Activated CD8-positive, alpha-beta memory T cell treated with anti-CD3 and anti-CD28 coated beads, Interleukin-2, amount 50 U/mL, for 48 hours (primary cell): ENCODE data around the gene PTBP1.
A peak's percentile ranks its signal among the peaks of the same experiment; 100 is the strongest.

Experiments used
- DNase-seq: peaks from one replicate; pipeline ENCODE4 v3.0.0-alpha.2; 2020

The PTBP1 gene

DNA sequence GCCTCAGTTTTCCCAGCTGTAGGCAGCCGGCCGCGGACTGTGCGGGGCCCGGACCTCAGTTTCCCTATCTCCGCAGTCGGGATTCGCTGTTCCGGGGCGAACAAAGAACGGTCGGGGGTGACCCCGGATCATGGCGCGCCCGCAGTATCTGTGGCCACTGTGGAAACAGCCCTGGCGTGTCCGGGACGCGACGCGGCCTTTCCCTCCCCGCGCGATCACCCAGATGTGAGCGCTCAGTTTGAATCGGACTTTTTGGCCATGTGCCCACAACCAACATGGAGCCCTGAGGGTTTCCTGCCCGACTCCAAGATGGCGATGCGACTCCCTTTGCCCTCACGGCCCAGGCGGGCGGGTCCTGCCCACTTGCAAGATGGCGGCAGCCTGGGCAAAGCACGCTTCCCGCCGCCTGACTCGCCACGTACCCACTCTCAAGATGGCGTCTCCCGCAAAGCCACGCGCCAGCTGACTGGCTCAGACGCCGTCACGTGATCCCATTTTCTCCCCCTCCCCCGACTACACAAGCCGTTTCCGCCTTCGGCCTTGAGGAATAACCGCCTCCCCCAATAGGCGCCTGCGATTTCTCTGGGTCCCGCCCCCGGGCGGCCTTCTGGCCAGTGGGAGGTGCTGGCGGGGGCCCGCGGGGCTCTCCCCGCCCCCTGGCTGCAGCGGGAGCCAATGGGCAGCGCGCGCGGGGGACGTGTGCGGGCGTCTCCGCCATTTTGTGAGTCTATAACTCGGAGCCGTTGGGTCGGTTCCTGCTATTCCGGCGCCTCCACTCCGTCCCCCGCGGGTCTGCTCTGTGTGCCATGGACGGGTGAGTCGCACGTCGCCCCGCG lies at the start of gene PTBP1:
Gene PTBP1, plus strand, starts transcription at position 761 of the 836 bp plus-strand sequence. Its CDS starts 46 bp downstream, at position 807.
- peak; percentile 98 for DNase-seq

- no peak for DNase-seq
Observed at GRCh38 chr19:748274-748598, 49.0 kb upstream of the PTBP1 start.

GRCh38 chr19:749811-750210 lies 47.4 kb upstream of the PTBP1 start:
- no peak for DNase-seq

- DNase-seq, result no peak
Observed at GRCh38 chr19:750640-751423, 46.4 kb upstream of the PTBP1 start, which contains the start of gene MISP. Gene MISP (plus strand): TSS chr19:751112. CDS start chr19:756947, 5,835 bp downstream.

- DNase-seq, result no peak
Observed at GRCh38 chr19:751501-752341, 45.5 kb upstream of the PTBP1 start.

DNA sequence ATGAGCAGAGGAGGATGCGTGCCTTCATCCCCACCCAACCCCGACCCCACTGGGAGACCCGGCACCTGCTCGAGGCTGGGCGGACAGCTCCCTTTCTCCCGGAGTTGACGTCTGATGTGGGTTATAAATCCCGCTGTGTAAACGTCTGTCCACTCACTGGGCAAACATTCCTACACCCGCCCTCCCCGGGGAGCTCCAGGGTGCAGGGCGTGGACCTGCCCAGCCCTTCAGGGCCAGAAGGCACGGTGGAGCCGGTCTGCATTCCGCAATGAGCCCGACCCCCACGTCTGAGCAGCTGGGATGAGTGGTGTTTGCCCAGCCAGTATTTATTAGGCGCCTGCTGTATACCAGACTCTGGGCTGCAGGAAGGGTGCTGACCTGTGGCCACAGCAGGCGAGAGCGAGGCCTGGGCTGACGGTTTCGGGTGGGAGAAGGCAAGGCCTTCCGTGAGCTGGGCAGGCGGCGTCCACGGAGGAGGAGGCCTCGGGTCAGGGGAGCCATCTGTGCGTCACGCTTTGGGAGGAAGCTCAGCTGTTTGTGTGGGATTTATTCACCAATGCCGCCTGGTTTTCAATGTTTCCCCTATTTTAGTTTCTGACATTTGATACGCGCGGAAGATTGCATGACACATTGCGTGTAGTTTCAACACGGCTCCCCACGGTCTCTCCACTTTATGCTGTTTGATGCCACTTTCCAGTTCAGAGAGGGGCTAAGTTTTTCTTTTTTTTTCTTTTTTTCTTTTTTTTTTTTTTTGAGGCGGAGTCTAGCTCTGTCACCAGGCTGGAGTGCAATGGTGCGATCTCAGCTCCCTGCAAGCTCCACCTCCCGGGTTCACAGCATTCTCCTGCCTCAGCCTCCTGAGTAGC lies 44.4 kb upstream of the PTBP1 start:
- DNase-seq, result no peak

GRCh38 chr19:754530-754929 lies 42.7 kb upstream of the PTBP1 start:
- DNase-seq, result no peak

GRCh38 chr19:755063-755462 lies 42.2 kb upstream of the PTBP1 start:
- no peak for DNase-seq

GRCh38 chr19:756236-756635 lies 41.0 kb upstream of the PTBP1 start:
- DNase-seq, result no peak

GRCh38 chr19:756821-757688 lies 40.2 kb upstream of the PTBP1 start:
- DNase-seq, result no peak

DNA sequence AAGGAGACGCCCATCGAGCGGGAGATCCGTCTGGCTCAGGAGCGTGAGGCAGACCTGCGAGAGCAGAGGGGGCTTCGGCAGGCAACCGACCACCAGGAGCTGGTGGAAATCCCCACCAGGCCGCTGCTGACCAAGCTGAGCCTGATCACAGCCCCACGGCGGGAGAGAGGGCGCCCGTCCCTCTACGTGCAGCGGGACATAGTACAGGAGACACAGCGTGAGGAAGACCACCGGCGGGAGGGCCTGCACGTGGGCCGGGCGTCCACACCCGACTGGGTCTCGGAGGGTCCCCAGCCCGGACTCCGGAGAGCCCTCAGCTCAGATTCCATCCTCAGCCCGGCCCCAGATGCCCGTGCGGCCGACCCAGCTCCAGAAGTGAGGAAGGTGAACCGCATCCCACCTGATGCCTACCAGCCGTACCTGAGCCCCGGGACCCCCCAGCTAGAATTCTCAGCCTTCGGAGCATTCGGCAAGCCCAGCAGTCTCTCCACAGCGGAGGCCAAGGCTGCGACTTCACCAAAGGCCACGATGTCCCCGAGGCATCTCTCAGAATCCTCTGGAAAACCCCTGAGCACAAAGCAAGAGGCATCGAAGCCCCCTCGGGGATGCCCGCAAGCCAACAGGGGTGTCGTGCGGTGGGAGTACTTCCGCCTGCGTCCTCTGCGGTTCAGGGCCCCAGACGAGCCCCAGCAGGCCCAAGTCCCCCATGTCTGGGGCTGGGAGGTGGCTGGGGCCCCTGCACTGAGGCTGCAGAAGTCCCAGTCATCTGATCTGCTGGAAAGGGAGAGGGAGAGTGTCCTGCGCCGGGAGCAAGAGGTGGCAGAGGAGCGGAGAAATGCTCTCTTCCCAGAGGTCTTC lies 39.2 kb upstream of the PTBP1 start:
- DNase-seq, result no peak

GRCh38 chr19:763181-763580 lies 34.1 kb upstream of the PTBP1 start:
- no peak for DNase-seq

GRCh38 chr19:763869-764268 lies 33.4 kb upstream of the PTBP1 start:
- no peak for DNase-seq

- no peak for DNase-seq
Observed at GRCh38 chr19:764301-764700, 33.0 kb upstream of the PTBP1 start.

- DNase-seq, result no peak
Observed at GRCh38 chr19:765179-765738, 32.0 kb upstream of the PTBP1 start.

DNA sequence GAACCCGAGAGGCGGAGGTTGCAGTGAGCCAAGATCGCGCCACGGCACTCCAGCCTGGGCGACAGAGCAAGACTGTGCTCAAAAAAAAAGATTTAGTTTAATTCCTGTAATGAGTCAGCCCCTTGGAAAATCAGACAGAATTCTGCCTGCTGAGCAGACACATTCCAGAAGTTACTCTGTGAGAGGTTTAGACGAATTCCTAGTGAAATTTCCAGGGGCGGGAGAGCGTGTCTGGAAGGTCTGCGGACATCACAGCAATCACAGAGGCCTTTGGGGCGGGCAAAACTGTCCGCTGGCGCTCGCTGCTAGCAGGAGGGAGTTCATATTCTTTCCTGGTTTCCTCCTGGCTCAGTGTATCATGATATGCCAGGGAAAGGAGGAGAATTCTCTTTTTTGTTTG lies 28.8 kb upstream of the PTBP1 start:
- no peak for DNase-seq

GRCh38 chr19:769616-770015 lies 27.6 kb upstream of the PTBP1 start:
- DNase-seq, result no peak

- DNase-seq, result no peak
Observed at GRCh38 chr19:771332-771785, 25.9 kb upstream of the PTBP1 start.

- DNase-seq, result no peak
Observed at GRCh38 chr19:772063-772462, 25.2 kb upstream of the PTBP1 start.
